K562 (cell line): ENCODE data around the gene C6orf62. TPM values are rescaled to one million over a fixed set of nuclear protein-coding genes. Genes with fewer than 3 reads are reported as not detected.
"Not testable (repeated sequence)": the region's sequence is repeated elsewhere in the genome, so short reads cannot be mapped to it uniquely, and the experiment has no call there.

Experiments used
- ATAC-seq: fragments of 200-7000 bp; cut with Tn5 transposase; 3 replicates; pipeline ENCODE4 v1.9.1; 2020; ENCODE audit warnings: moderate library complexity
- BruUV-seq: library from RNA; stranded (reverse); fragments of 400-500 nt; replicated peaks from 2 replicates; lab custom pipeline; 2021; lab: Mats Ljungman, UMichigan
- CTCF ChIA-PET: fragments of 300-600 bp; formaldehyde crosslinking; extraction: SDS; loops from one replicate; lab custom pipeline; 2021; ENCODE audit warnings: low intra/inter-chr PET ratio; lab: Yijun Ruan, JAX
- POLR2A ChIA-PET: fragments of 300-600, 350-650 bp; sonication (Branson Sonifier 250); formaldehyde crosslinking; extraction: SDS; loops from one replicate; lab custom pipeline; 2021; ENCODE audit warnings: antibody characterized with exemption, inconsistent platforms; lab: Yijun Ruan, JAX
- DNase-seq, 4 experiments: peaks; one replicate each; pipeline versions ENCODE4 v3.0.0 to v3.0.0-alpha.2; 2011 to 2018; ENCODE audit warnings: low spot score in 3 of 4, mixed read lengths in 3 of 4; ENCODE audit errors: extremely low read depth in 1 of 4
- FAIRE-seq: peaks from 2 replicates; lab custom pipeline; 2011; peaks lifted over from hg19 to GRCh38; lab: Jason Lieb, UNC
- H2AFZ ChIP-seq: 2 replicates; pipeline ENCODE4 v1.6.0; 2011; ENCODE audit warnings: low read depth, low read length, control low read depth, inconsistent platforms
- H3K27ac ChIP-seq: fragments of 200-600 bp; 3 replicates; pipeline ENCODE4 v1.8.0; 2011; ENCODE audit warnings: low read depth, mild to moderate bottlenecking, control low read depth, inconsistent platforms, low read length, moderate library complexity, mixed read lengths; ENCODE audit errors: extremely low read depth
- H3K27me3 ChIP-seq, 2 experiments: fragments of 300-600 bp in 1 of 2; 2 replicates in 1 of 2; 3 replicates in 1 of 2; pipeline versions ENCODE4 v1.6.0 to v1.8.0; 2011; ENCODE audit warnings: inconsistent platforms in 2 of 2, low read length in 2 of 2, mild to moderate bottlenecking in 1 of 2, mixed read lengths in 1 of 2, moderate library complexity in 1 of 2; ENCODE audit not compliant: control insufficient read depth in 2 of 2, insufficient read depth in 2 of 2
- H3K36me3 ChIP-seq: fragments of 300-600 bp; 3 replicates; pipeline ENCODE4 v1.8.0; 2011; ENCODE audit warnings: mild to moderate bottlenecking, low read length, inconsistent platforms; ENCODE audit not compliant: control insufficient read depth, insufficient read depth
- H3K4me1 ChIP-seq, 2 experiments: fragments of 200-600 bp in 1 of 2; replicated peaks in 1 of 2; 2 replicates in 1 of 2; 3 replicates in 1 of 2; pipeline versions ENCODE4 v1.5.1 to v1.8.0; 2011; ENCODE audit warnings: inconsistent platforms in 2 of 2, low read length in 2 of 2, mild to moderate bottlenecking in 1 of 2, mixed read lengths in 1 of 2, moderate library complexity in 1 of 2; ENCODE audit not compliant: control insufficient read depth in 2 of 2, insufficient read depth in 2 of 2
- H3K4me2 ChIP-seq: 2 replicates; pipeline ENCODE4 v1.6.1; 2011; ENCODE audit warnings: low read length, control low read depth, inconsistent platforms, mixed read lengths; ENCODE audit not compliant: insufficient read depth
- H3K4me3 ChIP-seq: fragments of 200-600 bp; sonication (generic), shearing (Covaris generic); 2 replicates; pipeline ENCODE4 v1.5.1; 2016; ENCODE audit warnings: control low read depth, inconsistent platforms
- H3K79me2 ChIP-seq: fragments of 200-600 bp; 3 replicates; pipeline ENCODE4 v1.8.0; 2011; ENCODE audit warnings: low read length, inconsistent platforms; ENCODE audit not compliant: control insufficient read depth, insufficient read depth
- H3K9ac ChIP-seq, 2 experiments: 2 replicates each; pipeline versions ENCODE4 v1.6.0 to v1.6.1; 2011; ENCODE audit warnings: low read depth in 2 of 2, low read length in 2 of 2, control low read depth in 1 of 2, inconsistent platforms in 1 of 2, mild to moderate bottlenecking in 1 of 2, mixed read lengths in 1 of 2; ENCODE audit not compliant: insufficient read depth in 1 of 2
- H3K9me1 ChIP-seq: one replicate; pipeline ENCODE4 v1.6.0; 2011; ENCODE audit warnings: inconsistent platforms, mild to moderate bottlenecking, low read length, moderate library complexity; ENCODE audit not compliant: control insufficient read depth, insufficient read depth
- H3K9me3 ChIP-seq: replicated peaks from 2 replicates; pipeline ENCODE4 v1.5.1; 2011; ENCODE audit warnings: low read depth, low read length, inconsistent platforms; ENCODE audit not compliant: control insufficient read depth, insufficient read depth
- H4K20me1 ChIP-seq: replicated peaks from 2 replicates; pipeline ENCODE4 v1.6.1; 2011; ENCODE audit warnings: low read length, inconsistent platforms, mixed read lengths; ENCODE audit not compliant: control insufficient read depth, insufficient read depth
- ARID3A ChIP-seq: IDR thresholded peaks from 2 replicates; pipeline ENCODE4 v1.6.1; 2012; ENCODE audit warnings: low read depth, low read length, improper control_type of control experiment, borderline replicate concordance
- BCOR ChIP-seq: fragments of 450-650 bp; IDR thresholded peaks from 2 replicates; pipeline ENCODE4 v1.6.1; 2016
- RAD21 ChIP-seq, 2 experiments: fragments of 250-450 bp in 1 of 2; fragments of 450-650 bp in 1 of 2; sonication (Bioruptor Pico) in 1 of 2; formaldehyde crosslinking in 1 of 2; IDR thresholded peaks in 1 of 2; conservative IDR thresholded peaks in 1 of 2; 2 replicates each; pipeline versions ENCODE4 v1.4.0 to v1.8.0; 2020 to 2022; ENCODE audit warnings: mild to moderate bottlenecking in 2 of 2, moderate library complexity in 1 of 2
- REST ChIP-seq, 2 experiments: fragments of 450-650 bp; formaldehyde crosslinking in 1 of 2; IDR thresholded peaks; 2 replicates each; pipeline versions ENCODE4 v1.4.0 to v1.6.1; 2014 to 2020; ENCODE audit warnings: mild to moderate bottlenecking in 2 of 2, borderline replicate concordance in 1 of 2, low read depth in 1 of 2
- SMC3 ChIP-seq: conservative IDR thresholded peaks from 2 replicates; pipeline ENCODE4 v1.6.1; 2011; ENCODE audit warnings: low read depth, low read length, improper control_type of control experiment; ENCODE audit not compliant: insufficient read depth
- ZNF24 ChIP-seq: fragments of 450-650 bp; IDR thresholded peaks from 2 replicates; pipeline ENCODE4 v1.6.1; 2016
- WGBS: fragments of 100-300 bp; shearing (Covaris generic); methylation state at CpG from one replicate; pipeline ENCODE4 v1.1.6; 2016; ENCODE audit warnings: low coverage, mixed read lengths; ENCODE audit not compliant: insufficient coverage; ENCODE audit errors: missing lambda C conversion rate; 5-methylcytosine and 5-hydroxymethylcytosine counted together
- in situ Hi-C: fragments of 300-500 bp; cut with MboI; formaldehyde crosslinking; loops from 4 replicates; pipeline ENCODE4 v1.15.0; 2018; ENCODE audit warnings: inconsistent platforms, mixed read lengths
- intact Hi-C: fragments of 100-400 bp; cut with micrococcal nuclease; formaldehyde crosslinking; loops from 2 replicates; pipeline ENCODE4 v1.14.2; 2022
- polyA plus RNA-seq, 8 experiments: library from polyadenylated mRNA; depleted of rRNA in 4 of 8; stranded (reverse) in 5 of 8; unstranded in 3 of 8; fragments of >200 nt; fragmentation: Nextera tagmentation in 2 of 8; fragmentation: Illumina TruSeq in 1 of 8; extraction: Ambion mirVana in 2 of 8; extraction: Trizol in 1 of 8; gene quantifications; 2 replicates each; pipeline versions ENCODE4 v1.2.1 to v1.2.3, GENCODE V29; 2011 to 2014; ENCODE audit warnings: inconsistent platforms in 1 of 8, missing spikeins in 1 of 8
- total RNA-seq, 7 experiments: library from RNA; depleted of rRNA in 6 of 7; stranded (reverse); fragments of >200 nt in 6 of 7; fragmentation: Illumina TruSeq in 2 of 7; extraction: Trizol in 2 of 7; gene quantifications; 2 replicates each; pipeline versions ENCODE4 v1.2.1 to v1.2.3, GENCODE V29; 2011 to 2021; ENCODE audit warnings: low replicate concordance in 1 of 7

C6orf62 gene
- total and polyA plus RNA-seq, 9 of the 15 experiments (the other 6 are each of a cell fraction or from before 2014, with no cell fraction given): 48.5 to 579 (median 111) TPM

- CTCF ChIA-PET: interaction anchor here (1.2 to 3.5 kb wide), 5 partner anchors 113 to 412 kb away, joined by 3 to 67 read pairs (median 8); no protein-coding TSS in a partner anchor
- intact Hi-C loops: loop anchor here (1.0 to 5.0 kb wide), 5 partner anchors 112 to 413 kb away; no protein-coding TSS in a partner anchor
- FAIRE-seq (peak; percentile 69), DNase-seq (peak in 3 of 4 experiments; percentile 29 to 60 (median 39)), ATAC-seq (peak; percentile 96)
- H3K36me3 ChIP-seq: peaks cover 17% of the 10 kb centered on the region; the same call in 2 of the 3 replicates
- H3K4me3 ChIP-seq; H3K4me2 ChIP-seq; POLR2A ChIA-PET; H3K79me2 ChIP-seq; H3K27ac ChIP-seq; H3K4me1 ChIP-seq; H4K20me1 ChIP-seq; H3K9me1 ChIP-seq; BruUV-seq; H3K27me3 ChIP-seq; H3K9me3 ChIP-seq; H3K9ac ChIP-seq; H2AFZ ChIP-seq; TF ChIP-seq REST (CRISPR knock-in tag; IDR thresholded peaks at IDR 0.05; ENCODE audit: low read depth): not testable (repeated sequence)
- in situ Hi-C loops: loop anchor here (5.0 kb wide), 1 partner anchor 113 kb away; no protein-coding TSS in a partner anchor
- WGBS: 34% methylated on average over 8 of the region's 8 CpGs
- TF ChIP-seq ZNF24 (peak; percentile 52; the same call in 1 of the 2 replicates), SMC3 (peak; percentile 56; the same call in 1 of the 2 replicates), BCOR (0 out of 2 replicates have a peak, but pooled peaks have one; percentile 21), REST (IDR thresholded peaks at IDR 0.05; ENCODE audit: borderline replicate concordance) (peak; percentile 87), RAD21 (CRISPR knock-in tag; conservative IDR thresholded peaks at IDR 0.05 in 1 of 2, IDR thresholded peaks at IDR 0.05 in 1 of 2) (peak; percentile 83 to 93), ARID3A (0 out of 2 replicates have a peak, but pooled peaks have one; percentile 62)
Observed at GRCh38 chr6:24695635-24696034, 23.3 kb downstream of the C6orf62 start.
